HFF-Myc (cell line): Measurements from ENCODE around the gene CD300C.

Experiments
- DNase-seq: peaks from one replicate; pipeline ENCODE4 v3.0.0-alpha.2; 2011; ENCODE audit warnings: low read depth; ENCODE audit errors: extremely low read depth
- H3K4me3 ChIP-seq: replicated peaks from 2 replicates; pipeline ENCODE4 v1.5.1; 2011; ENCODE audit warnings: low read depth, mild to moderate bottlenecking, control low read depth, low read length
- TF ChIP-seq, protein P1 (sequence below): IDR thresholded peaks from 2 replicates; pipeline ENCODE4 v1.5.1; 2012; ENCODE audit warnings: mild to moderate bottlenecking, low read depth, low read length, control low read depth; ENCODE audit errors: missing control alignments

CD300C gene

DNA sequence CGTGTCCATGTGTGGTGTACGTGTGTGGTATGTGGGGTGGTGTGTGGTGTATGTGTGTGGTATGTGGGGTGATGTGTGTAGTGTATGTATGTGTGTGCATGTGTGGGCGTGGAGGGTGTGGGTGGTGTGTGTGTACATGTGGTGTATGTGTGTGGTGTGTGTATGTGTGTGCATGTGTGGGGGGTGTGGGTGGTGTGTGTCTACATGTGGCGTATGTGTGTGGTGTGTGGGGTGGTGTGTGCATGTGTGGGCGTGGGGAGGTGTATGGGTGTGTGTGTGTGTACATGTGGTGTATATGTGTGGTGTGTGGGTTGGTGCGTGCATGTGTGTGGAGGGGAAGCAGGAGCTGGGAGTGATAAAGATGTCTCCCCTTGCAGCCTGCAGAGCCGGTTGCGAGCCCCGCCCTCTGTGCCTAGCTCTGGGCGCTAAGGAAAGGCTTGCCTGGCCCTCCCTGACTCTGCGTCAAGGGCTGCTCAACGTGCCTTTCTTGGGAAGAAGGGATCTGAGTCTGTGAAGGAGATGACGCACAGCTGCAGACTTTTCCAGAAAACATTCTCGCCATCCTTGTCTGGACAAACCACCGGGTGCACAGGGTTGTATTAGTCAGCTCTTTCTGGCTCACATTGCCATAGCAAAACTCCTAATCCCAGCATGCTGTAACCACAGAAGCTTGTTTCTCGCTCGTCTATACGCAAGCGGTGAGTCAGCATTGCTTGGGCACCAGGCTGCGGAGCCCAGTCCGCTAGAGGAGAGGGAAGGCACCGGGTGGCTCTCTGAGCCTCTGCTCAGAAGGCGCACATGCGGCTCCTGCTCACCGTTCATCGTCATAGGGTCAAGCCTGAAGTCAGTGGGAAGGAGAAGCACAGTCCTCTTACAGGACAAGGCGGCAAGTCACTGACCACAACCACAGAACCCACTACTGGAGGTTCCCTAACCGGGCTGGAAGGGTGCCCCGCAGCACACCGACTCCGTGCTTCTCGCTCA is 23.4 kb upstream of the CD300C start:
- DNase-seq = peak; percentile 17
- no peak overlapping the region for H3K4me3 ChIP-seq
- TF ChIP-seq, protein P1, sequence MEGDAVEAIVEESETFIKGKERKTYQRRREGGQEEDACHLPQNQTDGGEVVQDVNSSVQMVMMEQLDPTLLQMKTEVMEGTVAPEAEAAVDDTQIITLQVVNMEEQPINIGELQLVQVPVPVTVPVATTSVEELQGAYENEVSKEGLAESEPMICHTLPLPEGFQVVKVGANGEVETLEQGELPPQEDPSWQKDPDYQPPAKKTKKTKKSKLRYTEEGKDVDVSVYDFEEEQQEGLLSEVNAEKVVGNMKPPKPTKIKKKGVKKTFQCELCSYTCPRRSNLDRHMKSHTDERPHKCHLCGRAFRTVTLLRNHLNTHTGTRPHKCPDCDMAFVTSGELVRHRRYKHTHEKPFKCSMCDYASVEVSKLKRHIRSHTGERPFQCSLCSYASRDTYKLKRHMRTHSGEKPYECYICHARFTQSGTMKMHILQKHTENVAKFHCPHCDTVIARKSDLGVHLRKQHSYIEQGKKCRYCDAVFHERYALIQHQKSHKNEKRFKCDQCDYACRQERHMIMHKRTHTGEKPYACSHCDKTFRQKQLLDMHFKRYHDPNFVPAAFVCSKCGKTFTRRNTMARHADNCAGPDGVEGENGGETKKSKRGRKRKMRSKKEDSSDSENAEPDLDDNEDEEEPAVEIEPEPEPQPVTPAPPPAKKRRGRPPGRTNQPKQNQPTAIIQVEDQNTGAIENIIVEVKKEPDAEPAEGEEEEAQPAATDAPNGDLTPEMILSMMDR = no peak

- no peak for DNase-seq
- TF ChIP-seq, protein P1 = no peak
- no peak overlapping the region for H3K4me3 ChIP-seq
These were observed 22.4 kb upstream of the CD300C start for GRCh38 chr17:74568106-74568873.

GRCh38 chr17:74567397-74567796 is 21.5 kb upstream of the CD300C start, which contains the start of gene CD300H:
Gene CD300H, minus strand, starts transcription at chr17:74567509.
- DNase-seq = no peak
- H3K4me3 ChIP-seq = no peak within 1 kb of the TSS

DNA sequence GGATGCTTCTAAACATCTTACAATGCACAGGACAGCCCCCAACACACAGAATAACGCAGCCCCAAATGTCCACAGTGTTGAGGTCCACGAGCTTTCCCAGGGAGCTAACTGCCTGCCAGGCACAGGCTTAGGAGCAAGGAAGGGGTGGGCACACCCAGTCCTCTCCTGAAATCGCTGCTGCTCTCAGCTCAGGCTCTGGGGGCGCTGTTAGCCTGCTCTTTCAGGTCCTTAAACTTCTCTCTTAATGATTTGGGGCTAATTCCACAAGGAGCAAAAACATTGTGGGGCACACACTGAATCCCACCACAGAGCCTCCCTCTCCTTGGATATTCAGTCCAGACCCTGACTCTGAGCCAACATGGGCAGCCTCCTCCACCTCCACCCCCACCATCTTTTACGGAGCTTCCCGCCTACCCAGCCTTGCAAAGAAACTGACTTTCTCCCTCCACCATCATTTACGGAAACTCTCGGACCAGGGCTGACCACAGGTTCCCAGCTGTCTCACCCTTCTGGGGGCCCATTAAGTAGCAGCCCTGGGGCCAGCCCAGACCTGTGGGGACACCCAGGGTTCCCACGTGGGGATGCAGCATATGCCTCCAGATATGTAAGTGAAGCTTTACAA is 20.3 kb upstream of the CD300C start:
- no peak for DNase-seq
- TF ChIP-seq, protein P1 = peak; percentile 38
- H3K4me3 ChIP-seq = no peak overlapping the region

More at GRCh38 chr17:74567397-74567796, 21.5 kb upstream of the CD300C start, which contains the start of gene CD300H:
- TF ChIP-seq, protein P1 = no peak

GRCh38 chr17:74565126-74565525 is 19.2 kb upstream of the CD300C start:
- no peak overlapping the region for H3K4me3 ChIP-seq

GRCh38 chr17:74563358-74563757 is 17.4 kb upstream of the CD300C start:
- TF ChIP-seq, protein P1 = no peak
- no peak for DNase-seq
- no peak overlapping the region for H3K4me3 ChIP-seq

More at GRCh38 chr17:74565126-74565525, 19.2 kb upstream of the CD300C start:
- no peak for DNase-seq
- TF ChIP-seq, protein P1 = no peak
